HEK293 (cell line): ENCODE measurements around the gene CASP12.

ENCODE experiments used
- CTCF ChIA-PET: fragments of 350-600 bp; formaldehyde crosslinking; extraction: SDS; loops from one replicate; lab custom pipeline; 2021; ENCODE audit warnings: antibody characterized with exemption; lab: Yijun Ruan, JAX
- POLR2A ChIA-PET: fragments of 300-600 bp; formaldehyde crosslinking; extraction: SDS; loops from one replicate; lab custom pipeline; 2020; ENCODE audit warnings: antibody characterized with exemption, inconsistent platforms; lab: Yijun Ruan, JAX
- H3K27ac ChIP-seq: fragments of 200-500 bp; sonication (Bioruptor generic); 2 replicates; pipeline ENCODE4 v1.5.1; 2014; ENCODE audit warnings: low read depth, low read length, control low read depth, inconsistent platforms; ENCODE audit errors: extremely low read depth
- H3K36me3 ChIP-seq, 2 experiments: fragments of 200-500 bp in 1 of 2; sonication (Bioruptor generic) in 1 of 2; 1 replicate in 1 of 2; 2 replicates in 1 of 2; pipeline ENCODE4 v1.5.1; 2014 to 2017; ENCODE audit warnings: inconsistent platforms in 2 of 2, low read length in 2 of 2; ENCODE audit not compliant: control insufficient read depth in 2 of 2, insufficient read depth in 1 of 2
- H3K4me1 ChIP-seq: fragments of 200-500 bp; sonication (Bioruptor generic); 2 replicates; pipeline ENCODE4 v1.5.1; 2014; ENCODE audit warnings: mild to moderate bottlenecking, low read length, inconsistent platforms; ENCODE audit not compliant: control insufficient read depth, insufficient read depth
- H3K4me3 ChIP-seq: 2 replicates; pipeline ENCODE4 v1.5.1; 2011; ENCODE audit warnings: low read depth, mild to moderate bottlenecking, control low read depth, low read length, moderate library complexity
- H3K9me3 ChIP-seq: fragments of 200-500 bp; sonication (Bioruptor generic); 2 replicates; pipeline ENCODE4 v1.5.1; 2014; ENCODE audit warnings: low read depth, low read length, inconsistent platforms; ENCODE audit not compliant: control insufficient read depth, insufficient read depth
- KLF1 ChIP-seq: fragments of 450-650 bp; formaldehyde crosslinking; IDR thresholded peaks from 2 replicates; pipeline ENCODE4 v1.5.1; 2016; ENCODE audit warnings: missing biosample characterization, missing genetic modification characterization
- RBAK ChIP-seq: fragments of 450-650 bp; formaldehyde crosslinking; IDR thresholded peaks from 2 replicates; pipeline ENCODE4 v1.5.1; 2016; ENCODE audit warnings: missing biosample characterization, missing genetic modification characterization
- REPIN1 ChIP-seq: fragments of 450-650 bp; formaldehyde crosslinking; IDR thresholded peaks from 2 replicates; pipeline ENCODE4 v1.5.1; 2017; ENCODE audit warnings: missing biosample characterization, missing genetic modification characterization, low read depth
- SCRT1 ChIP-seq: fragments of 450-650 bp; formaldehyde crosslinking; IDR thresholded peaks from 2 replicates; pipeline ENCODE4 v1.5.1; 2016; ENCODE audit warnings: missing biosample characterization, missing genetic modification characterization, borderline replicate concordance
- SP2 ChIP-seq: fragments of 450-650 bp; formaldehyde crosslinking; IDR thresholded peaks from 2 replicates; pipeline ENCODE4 v1.5.1; 2016; ENCODE audit warnings: missing biosample characterization, missing genetic modification characterization
- ZFHX2 ChIP-seq: fragments of 450-650 bp; formaldehyde crosslinking; conservative IDR thresholded peaks from 2 replicates; pipeline ENCODE4 v1.5.1; 2016; ENCODE audit warnings: missing biosample characterization, missing genetic modification characterization
- ZFP69B ChIP-seq: fragments of 450-650 bp; formaldehyde crosslinking; IDR thresholded peaks from 2 replicates; pipeline ENCODE4 v1.5.1; 2016; ENCODE audit warnings: missing biosample characterization, missing genetic modification characterization
- ZNF114 ChIP-seq: fragments of 450-650 bp; formaldehyde crosslinking; IDR thresholded peaks from 2 replicates; pipeline ENCODE4 v1.5.0; 2017; ENCODE audit warnings: missing biosample characterization, missing genetic modification characterization
- ZNF121 ChIP-seq: fragments of 450-650 bp; formaldehyde crosslinking; IDR thresholded peaks from 2 replicates; pipeline ENCODE4 v1.5.1; 2016; ENCODE audit warnings: missing biosample characterization, missing genetic modification characterization
- ZNF175 ChIP-seq: fragments of 450-650 bp; formaldehyde crosslinking; IDR thresholded peaks from 2 replicates; pipeline ENCODE4 v1.5.1; 2016; ENCODE audit warnings: missing biosample characterization, missing genetic modification characterization
- ZNF223 ChIP-seq: fragments of 450-650 bp; formaldehyde crosslinking; IDR thresholded peaks from 2 replicates; pipeline ENCODE4 v1.5.1; 2016; ENCODE audit warnings: missing biosample characterization, missing genetic modification characterization
- ZNF335 ChIP-seq: fragments of 450-650 bp; formaldehyde crosslinking; conservative IDR thresholded peaks from 2 replicates; pipeline ENCODE4 v1.5.1; 2016; ENCODE audit warnings: missing biosample characterization, missing genetic modification characterization
- ZNF426 ChIP-seq: fragments of 450-650 bp; formaldehyde crosslinking; IDR thresholded peaks from 2 replicates; pipeline ENCODE4 v1.5.1; 2017; ENCODE audit warnings: missing biosample characterization, missing genetic modification characterization, mild to moderate bottlenecking, inconsistent platforms, moderate library complexity
- ZNF501 ChIP-seq: fragments of 450-650 bp; formaldehyde crosslinking; IDR thresholded peaks from 2 replicates; pipeline ENCODE4 v1.5.1; 2016; ENCODE audit warnings: missing biosample characterization, missing genetic modification characterization
- ZNF518A ChIP-seq: fragments of 450-650 bp; formaldehyde crosslinking; conservative IDR thresholded peaks from 2 replicates; pipeline ENCODE4 v1.5.1; 2016; ENCODE audit warnings: low read depth, missing biosample characterization, missing genetic modification characterization
- ZNF521 ChIP-seq: fragments of 450-650 bp; formaldehyde crosslinking; IDR thresholded peaks from 2 replicates; pipeline ENCODE4 v1.5.1; 2017; ENCODE audit warnings: missing biosample characterization, mild to moderate bottlenecking, missing genetic modification characterization
- ZNF561 ChIP-seq: fragments of 450-650 bp; IDR thresholded peaks from 2 replicates; pipeline ENCODE4 v1.5.1; 2018; ENCODE audit warnings: missing biosample characterization, missing genetic modification characterization, borderline replicate concordance
- ZNF621 ChIP-seq: fragments of 450-650 bp; formaldehyde crosslinking; IDR thresholded peaks from 2 replicates; pipeline ENCODE4 v1.5.1; 2017; ENCODE audit warnings: missing biosample characterization, missing genetic modification characterization
- ZNF777 ChIP-seq: fragments of 450-650 bp; formaldehyde crosslinking; IDR thresholded peaks from 2 replicates; pipeline ENCODE4 v1.5.1; 2017; ENCODE audit warnings: missing biosample characterization, missing genetic modification characterization, borderline replicate concordance
- ZNF837 ChIP-seq: fragments of 450-650 bp; formaldehyde crosslinking; IDR thresholded peaks from 2 replicates; pipeline ENCODE4 v1.5.1; 2016; ENCODE audit warnings: missing biosample characterization, missing genetic modification characterization
- TF ChIP-seq, protein P1 (sequence below): fragments of 450-650 bp; formaldehyde crosslinking; IDR thresholded peaks from 2 replicates; pipeline ENCODE4; 2016; ENCODE audit warnings: missing biosample characterization, missing genetic modification characterization

The CASP12 gene

DNA sequence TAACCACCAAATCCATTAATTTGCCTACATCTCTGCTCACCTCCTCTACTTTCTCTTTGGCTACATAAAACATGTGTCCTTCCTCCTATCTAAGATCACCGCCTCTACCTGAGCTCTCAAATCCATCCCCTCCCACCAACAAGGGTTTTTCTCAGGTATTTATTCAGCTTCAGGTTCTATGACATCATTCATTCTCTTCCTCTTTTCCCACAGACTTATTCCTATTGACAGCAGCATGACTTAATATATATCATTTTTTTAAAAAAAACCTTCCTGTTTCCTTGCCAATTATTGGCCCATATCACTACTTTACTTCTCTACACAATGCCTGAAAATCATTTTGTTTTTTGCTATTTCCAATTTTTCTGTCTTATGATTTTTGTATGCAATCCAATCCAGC is 4.4 kb downstream of the CASP12 start:
- H3K36me3 ChIP-seq: no peaks in the 10 kb centered on the region
- CTCF ChIA-PET: no interaction called here
- no peaks in the 10 kb centered on the region for H3K9me3 ChIP-seq
- no peak overlapping the region for H3K4me3 ChIP-seq
- POLR2A ChIA-PET: no interaction called here
- TF ChIP-seq, protein P1, sequence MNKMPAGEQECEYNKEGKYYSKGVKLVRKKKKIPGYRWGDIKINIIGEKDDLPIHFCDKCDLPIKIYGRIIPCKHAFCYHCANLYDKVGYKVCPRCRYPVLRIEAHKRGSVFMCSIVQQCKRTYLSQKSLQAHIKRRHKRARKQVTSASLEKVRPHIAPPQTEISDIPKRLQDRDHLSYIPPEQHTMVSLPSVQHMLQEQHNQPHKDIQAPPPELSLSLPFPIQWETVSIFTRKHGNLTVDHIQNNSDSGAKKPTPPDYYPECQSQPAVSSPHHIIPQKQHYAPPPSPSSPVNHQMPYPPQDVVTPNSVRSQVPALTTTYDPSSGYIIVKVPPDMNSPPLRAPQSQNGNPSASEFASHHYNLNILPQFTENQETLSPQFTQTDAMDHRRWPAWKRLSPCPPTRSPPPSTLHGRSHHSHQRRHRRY: no peak
- TF ChIP-seq ZNF521 (tag by site-specific recombination) (no peak), REPIN1 (tag by site-specific recombination) (no peak), ZNF121 (tag by site-specific recombination) (no peak), ZNF175 (tag by site-specific recombination) (no peak), ZNF837 (no peak), ZNF561 (no peak)
- TF ChIP-seq, all 188 proteins: peak for 0
- no peak overlapping the region for H3K27ac ChIP-seq
- H3K4me1 ChIP-seq: no peaks in the 10 kb centered on the region

DNA sequence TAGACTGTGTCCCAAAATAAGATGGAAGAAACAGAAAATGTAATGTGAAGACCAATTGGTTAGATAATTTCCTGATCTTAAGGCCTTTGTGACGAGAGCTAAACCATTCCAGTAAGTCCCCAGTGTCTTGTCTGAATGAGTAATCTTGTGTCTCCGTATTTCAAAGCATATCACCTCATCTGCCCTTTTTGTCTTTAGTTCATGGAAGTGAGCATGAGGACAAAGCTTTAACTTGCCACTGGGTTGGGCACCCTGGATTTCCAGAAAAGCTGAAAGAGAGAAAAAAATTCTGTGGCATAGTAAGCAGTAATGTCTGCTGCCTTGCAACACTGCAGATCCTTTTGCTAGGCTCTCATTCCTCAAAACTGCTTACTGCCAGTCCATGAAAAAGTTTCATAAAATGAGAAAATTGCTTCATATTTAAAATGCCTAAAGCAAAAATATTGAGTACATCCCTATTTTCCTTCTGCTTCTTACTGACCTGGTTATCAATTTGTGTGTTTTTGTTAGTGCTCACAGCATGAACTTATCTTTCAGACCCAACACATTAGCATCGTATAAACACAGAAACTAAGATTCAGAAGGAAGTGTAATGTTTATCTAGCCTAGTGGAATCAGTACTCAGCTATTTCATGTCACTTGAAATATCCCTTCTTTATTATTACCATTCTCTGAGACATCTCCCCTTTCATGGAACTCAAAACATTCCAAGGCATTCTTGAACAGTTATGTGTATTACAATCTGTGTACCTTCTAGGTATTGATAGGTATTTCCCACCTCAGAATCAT is 5.3 kb downstream of the CASP12 start:
- no peak overlapping the region for H3K27ac ChIP-seq
- CTCF ChIA-PET: interaction anchor here (0.7 kb wide), 1 partner anchor 20 kb away, joined by 3 read pairs; no protein-coding TSS in a partner anchor
- no peaks in the 10 kb centered on the region for H3K4me1 ChIP-seq
- TF ChIP-seq KLF1 (tag by site-specific recombination) (no peak), ZNF114 (tag by site-specific recombination) (no peak), ZNF335 (tag by site-specific recombination) (no peak), RBAK (no peak), ZNF501 (no peak), SP2 (tag by site-specific recombination) (no peak), ZNF175 (tag by site-specific recombination) (no peak), ZNF621 (tag by site-specific recombination) (no peak), ZFP69B (tag by site-specific recombination) (no peak), ZFHX2 (tag by site-specific recombination) (no peak), ZNF223 (no peak), ZNF837 (no peak)
- TF ChIP-seq, all 188 proteins: peak for 0
- POLR2A ChIA-PET: no interaction called here
- no peaks in the 10 kb centered on the region for H3K9me3 ChIP-seq
- H3K36me3 ChIP-seq: no peaks in the 10 kb centered on the region
- no peak overlapping the region for H3K4me3 ChIP-seq

GRCh38 chr11:104891135-104891534 is 7.1 kb downstream of the CASP12 start:
- CTCF ChIA-PET: no interaction called here
- Histone ChIP-seq H3K36me3 (no peaks in the 10 kb centered on the region), H3K9me3 (no peaks in the 10 kb centered on the region), H3K4me3 (no peak overlapping the region), H3K4me1 (no peaks in the 10 kb centered on the region), H3K27ac (no peak overlapping the region)
- POLR2A ChIA-PET: no interaction called here
- TF ChIP-seq ZNF426 (no peak), ZNF518A (tag by site-specific recombination) (no peak), ZNF777 (no peak), SCRT1 (tag by site-specific recombination) (no peak)
